H1 (cell line): ENCODE data around the gene DCAF8L2. TPM values are rescaled to one million over a fixed set of nuclear protein-coding genes. Genes with fewer than 3 reads are reported as not detected.

Source experiments
- CTCF ChIA-PET: fragments of 300-600 bp; sonication (Branson Sonifier 250); formaldehyde crosslinking; loops from one replicate; lab custom pipeline; 2021; ENCODE audit not compliant: partially characterized antibody; lab: Charles Lee
- POLR2A ChIA-PET: fragments of 300-600 bp; sonication (Branson Sonifier 250); formaldehyde crosslinking; loops from one replicate; lab custom pipeline; 2021; ENCODE audit warnings: inconsistent platforms; ENCODE audit not compliant: partially characterized antibody; lab: Charles Lee
- DNase-seq, 2 experiments: peaks; one replicate each; pipeline versions ENCODE4 v3.0.0 to v3.0.0-alpha.2; 2010 to 2022; ENCODE audit warnings: low spot score in 2 of 2, low read depth in 1 of 2, mixed read lengths in 1 of 2
- FAIRE-seq: peaks from 2 replicates; lab custom pipeline; 2011; peaks lifted over from hg19 to GRCh38; lab: Jason Lieb, UNC
- H2AFZ ChIP-seq: 2 replicates; pipeline ENCODE4 v1.8.1; 2012; ENCODE audit warnings: low read length, inconsistent platforms
- H2AK5ac ChIP-seq: 2 replicates; pipeline ENCODE4 v1.6.1; 2013; ENCODE audit warnings: low read depth, low read length
- H2BK120ac ChIP-seq: replicated peaks from 2 replicates; pipeline ENCODE3; 2013; ENCODE audit warnings: low read depth, low read length, inconsistent platforms
- H2BK12ac ChIP-seq: 2 replicates; pipeline ENCODE4 v1.6.1; 2013; ENCODE audit warnings: low read depth, low read length
- H2BK15ac ChIP-seq: 2 replicates; pipeline ENCODE4 v1.6.1; 2013; ENCODE audit warnings: low read length
- H2BK20ac ChIP-seq: 2 replicates; pipeline ENCODE4 v1.6.1; 2013; ENCODE audit warnings: low read length
- H2BK5ac ChIP-seq: 2 replicates; pipeline ENCODE4 v1.6.1; 2013; ENCODE audit warnings: low read depth, low read length
- H3K14ac ChIP-seq: 2 replicates; pipeline ENCODE4 v1.6.1; 2013; ENCODE audit warnings: inconsistent platforms; ENCODE audit not compliant: insufficient read length
- H3K18ac ChIP-seq: 2 replicates; pipeline ENCODE4 v1.6.1; 2013; ENCODE audit warnings: low read length; ENCODE audit errors: extremely low read depth
- H3K23ac ChIP-seq: 2 replicates; pipeline ENCODE4 v1.6.1; 2013; ENCODE audit warnings: inconsistent platforms; ENCODE audit not compliant: insufficient read length
- H3K23me2 ChIP-seq: 2 replicates; pipeline ENCODE4 v1.6.1; 2013; ENCODE audit warnings: low read depth, low read length
- H3K27ac ChIP-seq: 2 replicates; pipeline ENCODE4 v1.6.1; 2011; ENCODE audit warnings: low read depth, low read length, inconsistent platforms
- H3K27me3 ChIP-seq, 4 experiments: replicated peaks in 1 of 4; 1 replicate in 1 of 4; 2 replicates in 3 of 4; pipeline versions ENCODE4 v1.6.1 to v1.8.1; 2011 to 2013; ENCODE audit warnings: low read length in 3 of 4, mild to moderate bottlenecking in 3 of 4, inconsistent platforms in 2 of 4, mixed read lengths in 2 of 4, moderate library complexity in 1 of 4; ENCODE audit not compliant: control insufficient read depth in 3 of 4, insufficient read depth in 3 of 4; ENCODE audit errors: extremely low read depth in 1 of 4
- H3K36me3 ChIP-seq, 4 experiments: 2 replicates each; pipeline versions ENCODE4 v1.6.1 to v1.8.1; 2011 to 2013; ENCODE audit warnings: mild to moderate bottlenecking in 4 of 4, low read length in 3 of 4, moderate library complexity in 2 of 4, control low read depth in 1 of 4, inconsistent platforms in 1 of 4; ENCODE audit not compliant: insufficient read depth in 4 of 4, control insufficient read depth in 2 of 4
- H3K4ac ChIP-seq: replicated peaks from 2 replicates; pipeline ENCODE3; 2013; ENCODE audit warnings: low read length, low read depth, mixed read lengths, inconsistent platforms; ENCODE audit not compliant: insufficient read length
- H3K4me1 ChIP-seq, 4 experiments: replicated peaks in 1 of 4; 1 replicate in 1 of 4; 2 replicates in 3 of 4; pipeline versions ENCODE4 v1.6.1 to v1.8.1; 2011 to 2013; ENCODE audit warnings: low read length in 3 of 4, inconsistent platforms in 2 of 4, mixed read lengths in 1 of 4; ENCODE audit not compliant: insufficient read depth in 4 of 4, control insufficient read depth in 3 of 4
- H3K4me2 ChIP-seq, 2 experiments: 2 replicates each; pipeline versions ENCODE4 v1.6.1 to v1.8.1; 2011 to 2013; ENCODE audit warnings: low read depth in 2 of 2, low read length in 2 of 2, control low read depth in 1 of 2, inconsistent platforms in 1 of 2, mild to moderate bottlenecking in 1 of 2; ENCODE audit not compliant: insufficient read depth in 1 of 2
- H3K4me3 ChIP-seq, 4 experiments: fragments of 200-600, 300-600 bp in 1 of 4; sonication (generic), shearing (Covaris generic), sonication (Bioruptor Twin) in 1 of 4; 2 replicates each; pipeline versions ENCODE4 v1.5.1 to v1.8.1; 2011 to 2016; ENCODE audit warnings: low read length in 4 of 4, low read depth in 3 of 4, control low read depth in 2 of 4, inconsistent platforms in 2 of 4, mild to moderate bottlenecking in 2 of 4, mixed read lengths in 1 of 4, moderate library complexity in 1 of 4; ENCODE audit not compliant: insufficient read depth in 2 of 4; ENCODE audit errors: extremely low read depth in 1 of 4
- H3K56ac ChIP-seq: replicated peaks from 2 replicates; pipeline ENCODE3; 2013; ENCODE audit warnings: low read depth, mild to moderate bottlenecking, mixed read lengths, low read length, inconsistent platforms; ENCODE audit not compliant: insufficient read length
- H3K79me1 ChIP-seq: 2 replicates; pipeline ENCODE4 v1.6.1; 2013; ENCODE audit warnings: low read depth, low read length, control low read depth
- H3K79me2 ChIP-seq, 2 experiments: 2 replicates each; pipeline versions ENCODE4 v1.6.1 to v1.8.1; 2012 to 2013; ENCODE audit warnings: low read length in 2 of 2, mild to moderate bottlenecking in 2 of 2, inconsistent platforms in 1 of 2; ENCODE audit not compliant: insufficient read depth in 2 of 2, control insufficient read depth in 1 of 2
- H3K9ac ChIP-seq, 4 experiments: replicated peaks in 1 of 4; 1 replicate in 1 of 4; 2 replicates in 3 of 4; pipeline versions ENCODE4 v1.6.1 to v1.8.1; 2011 to 2013; ENCODE audit warnings: low read depth in 3 of 4, low read length in 3 of 4, control low read depth in 2 of 4, mild to moderate bottlenecking in 2 of 4, moderate library complexity in 2 of 4, inconsistent platforms in 1 of 4; ENCODE audit errors: extremely low read depth in 1 of 4
- H3K9me3 ChIP-seq, 2 experiments: 2 replicates each; pipeline versions ENCODE4 v1.6.1 to v1.8.1; 2012 to 2013; ENCODE audit warnings: mild to moderate bottlenecking in 2 of 2, moderate library complexity in 2 of 2, control low read depth in 1 of 2, inconsistent platforms in 1 of 2, low read depth in 1 of 2, low read length in 1 of 2, mixed read lengths in 1 of 2; ENCODE audit not compliant: insufficient read depth in 2 of 2
- H4K20me1 ChIP-seq, 2 experiments: replicated peaks in 1 of 2; 2 replicates each; pipeline versions ENCODE3 to v1.8.1; 2011 to 2013; ENCODE audit warnings: inconsistent platforms in 2 of 2, low read length in 2 of 2, mild to moderate bottlenecking in 1 of 2; ENCODE audit not compliant: insufficient read depth in 2 of 2, control insufficient read depth in 1 of 2
- H4K5ac ChIP-seq: 2 replicates; pipeline ENCODE4 v1.6.1; 2013; ENCODE audit warnings: low read length, low read depth, mixed read lengths, inconsistent platforms; ENCODE audit not compliant: insufficient read length
- H4K8ac ChIP-seq: 2 replicates; pipeline ENCODE4 v1.8.0; 2013; ENCODE audit warnings: mild to moderate bottlenecking, moderate library complexity, low read length, inconsistent platforms; ENCODE audit not compliant: insufficient read depth; ENCODE audit errors: extremely low read depth
- H4K91ac ChIP-seq: replicated peaks from 2 replicates; pipeline ENCODE3; 2013; ENCODE audit warnings: low read length, mixed read lengths, inconsistent platforms; ENCODE audit not compliant: insufficient read length
- RAD21 ChIP-seq, 2 experiments: IDR thresholded peaks in 1 of 2; conservative IDR thresholded peaks in 1 of 2; 2 replicates each; pipeline ENCODE4 v1.6.1; 2011; ENCODE audit warnings: low read depth in 2 of 2, low read length in 2 of 2, improper control_type of control experiment in 1 of 2, inconsistent platforms in 1 of 2, mild to moderate bottlenecking in 1 of 2, moderate library complexity in 1 of 2
- SP4 ChIP-seq: IDR thresholded peaks from 2 replicates; pipeline ENCODE4 v1.6.1; 2012; ENCODE audit warnings: low read length, inconsistent platforms
- WGBS, 2 experiments: shearing (Covaris generic) in 1 of 2; methylation state at CpG; one replicate each; pipeline versions ENCODE4 v1.1.6 to v1.1.7; 2013 to 2015; ENCODE audit warnings: low lambda C conversion rate in 2 of 2, mixed read lengths in 2 of 2, inconsistent platforms in 1 of 2, low coverage in 1 of 2, missing lambda C conversion rate in 1 of 2; ENCODE audit not compliant: insufficient replicate concordance in 2 of 2, insufficient coverage in 1 of 2, insufficient read length in 1 of 2; ENCODE audit errors: extremely low coverage in 1 of 2, missing lambda C conversion rate in 1 of 2; 5-methylcytosine and 5-hydroxymethylcytosine counted together
- polyA plus RNA-seq, 7 experiments: library from polyadenylated mRNA; depleted of rRNA in 3 of 7; stranded (reverse) in 5 of 7; unstranded in 2 of 7; fragments of >200 nt in 5 of 7; fragments of 200-250 nt in 2 of 7; gene quantifications; 1 replicate in 5 of 7; 2 replicates in 1 of 7; 4 replicates in 1 of 7; pipeline versions ENCODE4 v1.2.1 to v1.2.3, GENCODE V29; 2011 to 2013; ENCODE audit warnings: missing spikeins in 2 of 7, mixed read lengths in 2 of 7
- total RNA-seq: library from RNA; stranded (reverse); fragmentation: NEBNext Ultra II Directional; extraction: Animal tissue kit (Norgen Biotek cat#: 25700); gene quantifications from 2 replicates; pipeline ENCODE4 v1.2.1, GENCODE V29; 2021
- TF ChIP-seq, protein P1 (sequence below), 3 experiments: IDR thresholded peaks; 1 replicate in 2 of 3; 2 replicates in 1 of 3; pipeline versions ENCODE4 v1.5.1 to v1.6.1; 2011; ENCODE audit warnings: low read length in 3 of 3, mild to moderate bottlenecking in 3 of 3, inconsistent platforms in 2 of 3, low read depth in 1 of 3, moderate library complexity in 1 of 3; ENCODE audit not compliant: insufficient read depth in 1 of 3; ENCODE audit errors: control extremely low read depth in 1 of 3

DCAF8L2 gene
- total and polyA plus RNA-seq, 2 of the 8 experiments (the other 6 are each of a cell fraction or from before 2014, with no cell fraction given): not detected

GRCh38 chrX:27555514-27555913 lies 34.6 kb upstream of the DCAF8L2 start:
- Histone ChIP-seq H2BK15ac (no peak overlapping the region), H3K23me2 (no peaks in the 10 kb centered on the region), H3K23ac (no peak overlapping the region), H3K9ac (no peak overlapping the region), H3K4me2 (no peak overlapping the region), H3K79me2 (no peaks in the 10 kb centered on the region), H4K8ac (no peak overlapping the region), H3K79me1 (no peaks in the 10 kb centered on the region), H2BK120ac (no peak overlapping the region), H3K18ac (no peak overlapping the region), H3K4me3 (no peak overlapping the region), H3K4me1 (no peaks in the 10 kb centered on the region), H3K14ac (no peak overlapping the region), H2AK5ac (no peak overlapping the region), H3K4ac (no peak overlapping the region), H4K20me1 (no peaks in the 10 kb centered on the region), H3K56ac (no peak overlapping the region), H2BK5ac (no peak overlapping the region), H2AFZ (no peak overlapping the region), H3K36me3 (no peaks in the 10 kb centered on the region), H3K27me3 (no peaks in the 10 kb centered on the region), H3K9me3 (no peaks in the 10 kb centered on the region), H3K27ac (no peak overlapping the region), H2BK20ac (no peak overlapping the region), H2BK12ac (no peak overlapping the region), H4K5ac (no peak overlapping the region), H4K91ac (no peak overlapping the region)
- TF ChIP-seq, protein P1, sequence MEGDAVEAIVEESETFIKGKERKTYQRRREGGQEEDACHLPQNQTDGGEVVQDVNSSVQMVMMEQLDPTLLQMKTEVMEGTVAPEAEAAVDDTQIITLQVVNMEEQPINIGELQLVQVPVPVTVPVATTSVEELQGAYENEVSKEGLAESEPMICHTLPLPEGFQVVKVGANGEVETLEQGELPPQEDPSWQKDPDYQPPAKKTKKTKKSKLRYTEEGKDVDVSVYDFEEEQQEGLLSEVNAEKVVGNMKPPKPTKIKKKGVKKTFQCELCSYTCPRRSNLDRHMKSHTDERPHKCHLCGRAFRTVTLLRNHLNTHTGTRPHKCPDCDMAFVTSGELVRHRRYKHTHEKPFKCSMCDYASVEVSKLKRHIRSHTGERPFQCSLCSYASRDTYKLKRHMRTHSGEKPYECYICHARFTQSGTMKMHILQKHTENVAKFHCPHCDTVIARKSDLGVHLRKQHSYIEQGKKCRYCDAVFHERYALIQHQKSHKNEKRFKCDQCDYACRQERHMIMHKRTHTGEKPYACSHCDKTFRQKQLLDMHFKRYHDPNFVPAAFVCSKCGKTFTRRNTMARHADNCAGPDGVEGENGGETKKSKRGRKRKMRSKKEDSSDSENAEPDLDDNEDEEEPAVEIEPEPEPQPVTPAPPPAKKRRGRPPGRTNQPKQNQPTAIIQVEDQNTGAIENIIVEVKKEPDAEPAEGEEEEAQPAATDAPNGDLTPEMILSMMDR (IDR thresholded peaks at IDR 0.05; ENCODE audit: control extremely low read depth in 1 of 3, insufficient read depth in 1 of 3, low read depth in 1 of 3, low read length in 3 of 3): peak in 2 of 3 experiments; percentile 41 to 48; a peak in 3 of 4 replicates
- TF ChIP-seq RAD21 (IDR thresholded peaks at IDR 0.05 in 1 of 2, conservative IDR thresholded peaks at IDR 0.05 in 1 of 2; ENCODE audit: low read depth in 2 of 2, low read length in 2 of 2) (peak; percentile 63 to 70), SP4 (no peak)
- FAIRE-seq: no peak
- POLR2A ChIA-PET: no interaction called here
- WGBS, 2 experiments: 32% methylated on average over 3 of the region's 3 CpGs; no CpG with 5 or more reads in 1 of the 2 experiments
- no peak for DNase-seq
- CTCF ChIA-PET: interaction anchor here (0.6 to 2.1 kb wide), 21 partner anchors 10 to 661 kb away, joined by 3 to 8 read pairs (median 4); no protein-coding TSS in a partner anchor
